GM12892 (cell line): Measurements from ENCODE around the gene TACC3.

Source experiments
- POLR2A ChIP-seq: IDR thresholded peaks from 2 replicates; pipeline ENCODE4 v1.6.1; 2011; ENCODE audit warnings: low read depth, low read length, control low read depth
- POLR2AphosphoS5 ChIP-seq: IDR thresholded peaks from 2 replicates; pipeline ENCODE4 v1.6.1; 2011; ENCODE audit warnings: low read depth, low read length, control low read depth
- TAF1 ChIP-seq: IDR thresholded peaks from 2 replicates; pipeline ENCODE4 v1.6.1; 2011; ENCODE audit warnings: low read depth, mild to moderate bottlenecking, control low read depth, low read length, borderline replicate concordance

GRCh38 chr4:1711571-1712215, 9.6 kb upstream of the TACC3 start:
- TF ChIP-seq POLR2AphosphoS5 (no peak), POLR2A (no peak), TAF1 (no peak)
